Fibroblast of lung (primary cell): ENCODE data around the gene SCGB2B2. TPM values are rescaled to one million over a fixed set of nuclear protein-coding genes. Genes with fewer than 3 reads are reported as not detected.

Experiments used
- DNase-seq, 2 donors: peaks; one replicate each; pipeline versions ENCODE4 v3.0.0 to v3.0.0-alpha.2; 2010; ENCODE audit warnings: low read depth in 2 of 2
- H2AFZ ChIP-seq: 2 replicates; pipeline ENCODE4 v1.5.1; 2012; ENCODE audit warnings: low read length, control low read depth, inconsistent platforms
- H3K27ac ChIP-seq: 2 replicates; pipeline ENCODE4 v1.5.1; 2011; ENCODE audit warnings: low read length, control low read depth; ENCODE audit not compliant: insufficient read depth
- H3K27me3 ChIP-seq: 2 replicates; pipeline ENCODE4 v1.5.1; 2011; ENCODE audit warnings: mild to moderate bottlenecking, low read length; ENCODE audit not compliant: control insufficient read depth, insufficient read depth
- H3K36me3 ChIP-seq: 2 replicates; pipeline ENCODE4 v1.5.1; 2011; ENCODE audit warnings: low read length; ENCODE audit not compliant: control insufficient read depth, insufficient read depth
- H3K4me1 ChIP-seq: 2 replicates; pipeline ENCODE4 v1.5.1; 2011; ENCODE audit warnings: low read length; ENCODE audit not compliant: control insufficient read depth, insufficient read depth; ENCODE audit errors: extremely low read depth
- H3K4me2 ChIP-seq: 2 replicates; pipeline ENCODE4 v1.5.1; 2011; ENCODE audit warnings: low read length, control low read depth; ENCODE audit not compliant: insufficient read depth; ENCODE audit errors: extremely low read depth
- H3K4me3 ChIP-seq, 4 experiments: fragments of 200-600 bp in 1 of 4; sonication (generic) in 1 of 4; replicated peaks in 1 of 4; 2 replicates each; pipeline ENCODE4 v1.5.1; 2011 to 2016; ENCODE audit warnings: low read length in 4 of 4, low read depth in 3 of 4, mild to moderate bottlenecking in 3 of 4, control low read depth in 2 of 4, inconsistent platforms in 1 of 4, mixed read lengths in 1 of 4; ENCODE audit not compliant: insufficient read depth in 1 of 4; ENCODE audit errors: control extremely low read depth in 1 of 4
- H3K79me2 ChIP-seq: 2 replicates; pipeline ENCODE4 v1.5.1; 2012; ENCODE audit warnings: mild to moderate bottlenecking, low read length, inconsistent platforms; ENCODE audit not compliant: control insufficient read depth, insufficient read depth
- H3K9ac ChIP-seq: 2 replicates; pipeline ENCODE4 v1.5.1; 2011; ENCODE audit warnings: mild to moderate bottlenecking, low read length, control low read depth; ENCODE audit not compliant: insufficient read depth
- H3K9me3 ChIP-seq: 2 replicates; pipeline ENCODE4 v1.5.1; 2012; ENCODE audit warnings: low read depth, low read length; ENCODE audit not compliant: control insufficient read depth, insufficient read depth
- H4K20me1 ChIP-seq: 2 replicates; pipeline ENCODE4 v1.5.1; 2011; ENCODE audit warnings: low read length; ENCODE audit not compliant: control insufficient read depth, insufficient read depth; ENCODE audit errors: extremely low read depth
- EZH2 ChIP-seq: IDR thresholded peaks from 2 replicates; pipeline ENCODE4 v1.5.1; 2012; ENCODE audit warnings: low read length, control low read depth, mild to moderate bottlenecking; ENCODE audit errors: missing control alignments
- polyA plus RNA-seq, 2 donors: library from polyadenylated mRNA; depleted of rRNA in 1 of 2; stranded (reverse) in 1 of 2; unstranded in 1 of 2; fragments of >200 nt; gene quantifications; 2 replicates each; pipeline ENCODE4 v1.2.1, GENCODE V29; 2011 to 2012; ENCODE audit warnings: missing spikeins in 1 of 2
- total RNA-seq: library from RNA; depleted of rRNA; stranded (reverse); fragments of >200 nt; gene quantifications from 2 replicates; pipeline ENCODE4 v1.2.1, GENCODE V29; 2014
- TF ChIP-seq, protein P1 (sequence below), 2 donors: IDR thresholded peaks in 1 of 2; conservative IDR thresholded peaks in 1 of 2; 1 replicate in 1 of 2; 2 replicates in 1 of 2; pipeline ENCODE4 v1.5.1; 2011 to 2012; ENCODE audit warnings: low read length in 2 of 2, control low read depth in 1 of 2, inconsistent platforms in 1 of 2, low read depth in 1 of 2, mild to moderate bottlenecking in 1 of 2

Gene SCGB2B2
- total and polyA plus RNA-seq, 2 donors (not counting 1 experiment from before 2014, with no cell fraction given), result 0.50 TPM; not detected in 1

- Histone ChIP-seq H3K9ac (no peak overlapping the region), H3K36me3 (no peaks in the 10 kb centered on the region), H3K27ac (no peak overlapping the region), H3K27me3 (no peaks in the 10 kb centered on the region), H2AFZ (no peak overlapping the region), H3K4me1 (no peaks in the 10 kb centered on the region), H3K4me2 (no peak overlapping the region), H3K9me3 (no peaks in the 10 kb centered on the region), H3K4me3 (no peak overlapping the region), H4K20me1 (no peaks in the 10 kb centered on the region), H3K79me2 (no peaks in the 10 kb centered on the region)
- DNase-seq, result no peak
- no peak for TF ChIP-seq EZH2
- TF ChIP-seq, protein P1, sequence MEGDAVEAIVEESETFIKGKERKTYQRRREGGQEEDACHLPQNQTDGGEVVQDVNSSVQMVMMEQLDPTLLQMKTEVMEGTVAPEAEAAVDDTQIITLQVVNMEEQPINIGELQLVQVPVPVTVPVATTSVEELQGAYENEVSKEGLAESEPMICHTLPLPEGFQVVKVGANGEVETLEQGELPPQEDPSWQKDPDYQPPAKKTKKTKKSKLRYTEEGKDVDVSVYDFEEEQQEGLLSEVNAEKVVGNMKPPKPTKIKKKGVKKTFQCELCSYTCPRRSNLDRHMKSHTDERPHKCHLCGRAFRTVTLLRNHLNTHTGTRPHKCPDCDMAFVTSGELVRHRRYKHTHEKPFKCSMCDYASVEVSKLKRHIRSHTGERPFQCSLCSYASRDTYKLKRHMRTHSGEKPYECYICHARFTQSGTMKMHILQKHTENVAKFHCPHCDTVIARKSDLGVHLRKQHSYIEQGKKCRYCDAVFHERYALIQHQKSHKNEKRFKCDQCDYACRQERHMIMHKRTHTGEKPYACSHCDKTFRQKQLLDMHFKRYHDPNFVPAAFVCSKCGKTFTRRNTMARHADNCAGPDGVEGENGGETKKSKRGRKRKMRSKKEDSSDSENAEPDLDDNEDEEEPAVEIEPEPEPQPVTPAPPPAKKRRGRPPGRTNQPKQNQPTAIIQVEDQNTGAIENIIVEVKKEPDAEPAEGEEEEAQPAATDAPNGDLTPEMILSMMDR (conservative IDR thresholded peaks at IDR 0.05 in 1 of 2, IDR thresholded peaks at IDR 0.05 in 1 of 2; ENCODE audit: low read depth in 1 of 2, low read length in 2 of 2), result no peak
Observed at GRCh38 chr19:34651747-34652146, 25.2 kb downstream of the SCGB2B2 start.

GRCh38 chr19:34649886-34650543 is 26.9 kb downstream of the SCGB2B2 start:
- Histone ChIP-seq H3K9me3 (no peaks in the 10 kb centered on the region), H3K4me1 (no peaks in the 10 kb centered on the region), H2AFZ (no peak overlapping the region), H3K4me3 (no peak overlapping the region), H3K4me2 (no peak overlapping the region), H3K9ac (no peak overlapping the region), H3K36me3 (no peaks in the 10 kb centered on the region), H4K20me1 (no peaks in the 10 kb centered on the region), H3K79me2 (no peaks in the 10 kb centered on the region), H3K27ac (no peak overlapping the region), H3K27me3 (no peaks in the 10 kb centered on the region)
- DNase-seq, result no peak
- TF ChIP-seq, protein P1 (conservative IDR thresholded peaks at IDR 0.05 in 1 of 2, IDR thresholded peaks at IDR 0.05 in 1 of 2; ENCODE audit: low read depth in 1 of 2, low read length in 2 of 2), result no peak
- no peak for TF ChIP-seq EZH2

DNA sequence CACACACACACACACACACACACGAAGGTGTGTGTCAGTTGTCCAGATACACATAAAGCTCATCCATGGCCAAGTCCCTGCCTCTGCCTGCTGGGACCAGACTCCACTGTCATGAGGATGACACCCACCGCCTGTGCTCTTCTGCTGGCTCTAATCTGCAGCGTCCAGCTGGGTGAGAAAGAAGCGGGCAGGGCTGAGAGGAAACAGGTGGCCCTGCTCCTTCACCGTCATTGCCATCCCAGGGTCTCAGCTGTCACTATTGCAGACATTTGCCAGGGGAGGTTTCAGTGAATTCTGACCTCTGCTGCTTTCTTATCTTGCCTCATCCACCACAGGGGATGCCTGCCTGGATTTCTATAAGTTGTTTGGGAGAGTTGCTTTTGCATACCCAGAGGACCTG is 31.4 kb downstream of the SCGB2B2 start:
- no peaks in the 10 kb centered on the region for H3K79me2 ChIP-seq
- H2AFZ ChIP-seq, result no peak overlapping the region
- no peak for DNase-seq
- no peak overlapping the region for H3K4me2 ChIP-seq
- TF ChIP-seq, protein P1 (conservative IDR thresholded peaks at IDR 0.05 in 1 of 2, IDR thresholded peaks at IDR 0.05 in 1 of 2; ENCODE audit: low read depth in 1 of 2, low read length in 2 of 2), result no peak
- no peak for TF ChIP-seq EZH2
- H3K4me1 ChIP-seq, result no peaks in the 10 kb centered on the region
- H3K4me3 ChIP-seq, result no peak overlapping the region
- no peaks in the 10 kb centered on the region for H3K9me3 ChIP-seq
- H4K20me1 ChIP-seq, result no peaks in the 10 kb centered on the region
- H3K27ac ChIP-seq, result no peak overlapping the region
- no peaks in the 10 kb centered on the region for H3K27me3 ChIP-seq
- H3K9ac ChIP-seq, result no peak overlapping the region
- H3K36me3 ChIP-seq, result no peaks in the 10 kb centered on the region
